ENCODE results near the gene ASS1.

- TF ChIP-seq CTCF (IDR thresholded peaks at IDR 0.05), result no peak
- no peak for TF ChIP-seq POLR2A (IDR thresholded peaks at IDR 0.05)
Observed at GRCh38 chr9:130478152-130478551, 33.4 kb downstream of the ASS1 start.

Data from testis (tissue), 2 donors.